Sigmoid colon (tissue), 4 donors: ENCODE results near the gene CHRNB4.

Experiments used
- POLR2A ChIP-seq, 2 donors: fragments of 450-650 bp; IDR thresholded peaks; one replicate each; pipeline ENCODE4 v1.6.1; 2016; ENCODE audit warnings: antibody characterized with exemption in 2 of 2, mild to moderate bottlenecking in 2 of 2, moderate library complexity in 2 of 2
- POLR2AphosphoS5 ChIP-seq, 4 donors: sonication (generic); formaldehyde crosslinking; IDR thresholded peaks; one replicate each; pipeline ENCODE4 v1.6.1; 2017; ENCODE audit warnings: antibody characterized with exemption in 4 of 4
- TF ChIP-seq, protein P1 (sequence below), 4 experiments: fragments of 450-650 bp in 3 of 4; fragments of 200-600 bp in 1 of 4; IDR thresholded peaks; one replicate each; pipeline ENCODE4 v1.5.1; 2016 to 2019; ENCODE audit warnings: antibody characterized with exemption in 4 of 4, mild to moderate bottlenecking in 3 of 4, moderate library complexity in 2 of 4

DNA sequence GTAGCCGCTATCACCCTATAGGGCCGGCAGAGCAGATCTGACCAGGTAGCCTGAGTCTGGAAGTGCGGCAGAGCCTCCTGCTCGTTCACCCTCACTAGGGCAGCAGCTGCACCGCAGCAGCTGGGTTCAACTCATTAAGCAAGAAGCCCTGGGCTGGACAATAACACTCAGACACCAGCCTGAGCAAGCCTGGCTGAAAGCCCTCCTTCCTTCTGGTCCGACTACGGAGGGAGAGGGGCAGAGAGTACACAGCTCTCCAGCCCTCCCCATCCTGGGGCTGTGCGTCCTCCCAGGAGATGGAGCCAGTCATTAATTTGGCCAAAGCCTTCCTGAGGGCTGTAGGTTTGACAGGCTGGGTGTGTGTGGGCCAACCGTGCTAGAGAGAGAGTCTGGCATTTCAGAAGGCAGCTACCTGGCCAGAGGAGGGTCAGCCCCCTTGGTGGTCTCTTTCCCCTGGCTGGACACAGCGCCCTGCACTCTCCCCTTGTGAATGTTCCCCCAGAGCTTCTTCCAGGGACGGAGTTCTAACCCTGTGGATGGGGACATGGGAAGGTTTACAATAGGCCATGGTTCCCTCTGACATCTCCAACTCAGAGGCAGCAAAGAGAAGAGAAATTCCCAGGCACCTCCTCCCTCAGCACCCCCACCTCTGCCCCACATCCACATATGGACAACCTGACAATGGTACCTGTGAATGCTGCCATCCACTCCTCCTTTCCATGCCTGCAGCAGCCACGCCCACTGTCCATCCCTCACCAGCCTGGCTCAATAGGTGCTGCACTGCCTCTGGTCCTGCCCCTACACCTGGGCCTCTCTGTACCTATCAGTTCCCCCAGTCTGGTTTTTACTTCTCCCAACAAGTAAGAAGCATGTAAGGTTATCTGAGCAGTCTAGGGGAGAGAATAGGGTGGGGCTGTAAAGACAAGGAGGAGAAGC is 6.5 kb downstream of the CHRNB4 start:
- TF ChIP-seq, protein P1, sequence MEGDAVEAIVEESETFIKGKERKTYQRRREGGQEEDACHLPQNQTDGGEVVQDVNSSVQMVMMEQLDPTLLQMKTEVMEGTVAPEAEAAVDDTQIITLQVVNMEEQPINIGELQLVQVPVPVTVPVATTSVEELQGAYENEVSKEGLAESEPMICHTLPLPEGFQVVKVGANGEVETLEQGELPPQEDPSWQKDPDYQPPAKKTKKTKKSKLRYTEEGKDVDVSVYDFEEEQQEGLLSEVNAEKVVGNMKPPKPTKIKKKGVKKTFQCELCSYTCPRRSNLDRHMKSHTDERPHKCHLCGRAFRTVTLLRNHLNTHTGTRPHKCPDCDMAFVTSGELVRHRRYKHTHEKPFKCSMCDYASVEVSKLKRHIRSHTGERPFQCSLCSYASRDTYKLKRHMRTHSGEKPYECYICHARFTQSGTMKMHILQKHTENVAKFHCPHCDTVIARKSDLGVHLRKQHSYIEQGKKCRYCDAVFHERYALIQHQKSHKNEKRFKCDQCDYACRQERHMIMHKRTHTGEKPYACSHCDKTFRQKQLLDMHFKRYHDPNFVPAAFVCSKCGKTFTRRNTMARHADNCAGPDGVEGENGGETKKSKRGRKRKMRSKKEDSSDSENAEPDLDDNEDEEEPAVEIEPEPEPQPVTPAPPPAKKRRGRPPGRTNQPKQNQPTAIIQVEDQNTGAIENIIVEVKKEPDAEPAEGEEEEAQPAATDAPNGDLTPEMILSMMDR (IDR thresholded peaks at IDR 0.05) = no peak
- TF ChIP-seq POLR2A (IDR thresholded peaks at IDR 0.05) (no peak), POLR2AphosphoS5 (IDR thresholded peaks at IDR 0.05) (no peak)
